ENCODE results near the gene GALNT13. TPM values are rescaled to one million over a fixed set of nuclear protein-coding genes. Genes with fewer than 3 reads are reported as not detected.
A peak's percentile ranks its signal among the peaks of the same experiment; 100 is the strongest.

GALNT13 gene
- total and polyA plus RNA-seq, 2 of the 13 experiments (the other 11 are each of a cell fraction or from before 2014, with no cell fraction given): 1.3 to 5.0 TPM

DNA sequence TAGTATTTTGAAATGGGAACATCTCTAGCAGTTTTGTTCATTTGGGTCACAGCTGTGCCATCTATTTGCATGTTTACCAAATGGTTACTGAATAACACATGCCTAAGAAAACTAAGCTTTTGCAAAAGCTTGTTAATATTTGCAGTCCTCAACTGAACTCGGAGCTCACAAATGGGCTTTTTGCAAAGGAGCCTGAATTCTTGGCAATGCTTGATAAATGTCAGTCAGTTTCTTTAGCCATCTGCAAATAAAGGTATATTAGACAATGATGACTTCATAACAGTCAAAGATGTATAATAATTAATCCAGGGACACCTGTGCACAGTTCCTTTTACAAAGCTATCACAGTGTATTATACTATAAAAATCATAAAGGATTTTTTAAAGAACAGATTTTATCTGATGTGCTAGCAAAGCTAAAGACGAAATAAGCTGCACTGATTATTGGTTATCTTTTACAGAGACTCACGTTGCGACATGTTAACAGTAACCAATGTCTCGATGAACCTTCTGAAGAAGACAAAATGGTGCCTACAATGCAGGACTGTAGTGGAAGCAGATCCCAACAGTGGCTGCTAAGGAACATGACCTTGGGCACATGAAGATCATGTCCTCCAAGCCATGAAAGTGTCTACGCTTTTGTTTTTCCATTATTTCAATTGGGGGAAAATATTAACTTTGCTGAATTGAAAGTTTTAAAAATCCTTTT, 578.4 kb downstream of the GALNT13 start (continued):
- TF ChIP-seq, protein P1, sequence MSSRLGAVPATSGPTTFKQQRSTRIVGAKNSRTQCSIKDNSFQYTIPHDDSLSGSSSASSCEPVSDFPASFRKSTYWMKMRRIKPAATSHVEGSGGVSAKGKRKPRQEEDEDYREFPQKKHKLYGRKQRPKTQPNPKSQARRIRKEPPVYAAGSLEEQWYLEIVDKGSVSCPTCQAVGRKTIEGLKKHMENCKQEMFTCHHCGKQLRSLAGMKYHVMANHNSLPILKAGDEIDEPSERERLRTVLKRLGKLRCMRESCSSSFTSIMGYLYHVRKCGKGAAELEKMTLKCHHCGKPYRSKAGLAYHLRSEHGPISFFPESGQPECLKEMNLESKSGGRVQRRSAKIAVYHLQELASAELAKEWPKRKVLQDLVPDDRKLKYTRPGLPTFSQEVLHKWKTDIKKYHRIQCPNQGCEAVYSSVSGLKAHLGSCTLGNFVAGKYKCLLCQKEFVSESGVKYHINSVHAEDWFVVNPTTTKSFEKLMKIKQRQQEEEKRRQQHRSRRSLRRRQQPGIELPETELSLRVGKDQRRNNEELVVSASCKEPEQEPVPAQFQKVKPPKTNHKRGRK (CRISPR knock-in tag; IDR thresholded peaks at IDR 0.05): no peak
- no peak for TF ChIP-seq ZKSCAN5 (CRISPR knock-in tag; IDR thresholded peaks at IDR 0.05)
- TF ChIP-seq, protein P2, sequence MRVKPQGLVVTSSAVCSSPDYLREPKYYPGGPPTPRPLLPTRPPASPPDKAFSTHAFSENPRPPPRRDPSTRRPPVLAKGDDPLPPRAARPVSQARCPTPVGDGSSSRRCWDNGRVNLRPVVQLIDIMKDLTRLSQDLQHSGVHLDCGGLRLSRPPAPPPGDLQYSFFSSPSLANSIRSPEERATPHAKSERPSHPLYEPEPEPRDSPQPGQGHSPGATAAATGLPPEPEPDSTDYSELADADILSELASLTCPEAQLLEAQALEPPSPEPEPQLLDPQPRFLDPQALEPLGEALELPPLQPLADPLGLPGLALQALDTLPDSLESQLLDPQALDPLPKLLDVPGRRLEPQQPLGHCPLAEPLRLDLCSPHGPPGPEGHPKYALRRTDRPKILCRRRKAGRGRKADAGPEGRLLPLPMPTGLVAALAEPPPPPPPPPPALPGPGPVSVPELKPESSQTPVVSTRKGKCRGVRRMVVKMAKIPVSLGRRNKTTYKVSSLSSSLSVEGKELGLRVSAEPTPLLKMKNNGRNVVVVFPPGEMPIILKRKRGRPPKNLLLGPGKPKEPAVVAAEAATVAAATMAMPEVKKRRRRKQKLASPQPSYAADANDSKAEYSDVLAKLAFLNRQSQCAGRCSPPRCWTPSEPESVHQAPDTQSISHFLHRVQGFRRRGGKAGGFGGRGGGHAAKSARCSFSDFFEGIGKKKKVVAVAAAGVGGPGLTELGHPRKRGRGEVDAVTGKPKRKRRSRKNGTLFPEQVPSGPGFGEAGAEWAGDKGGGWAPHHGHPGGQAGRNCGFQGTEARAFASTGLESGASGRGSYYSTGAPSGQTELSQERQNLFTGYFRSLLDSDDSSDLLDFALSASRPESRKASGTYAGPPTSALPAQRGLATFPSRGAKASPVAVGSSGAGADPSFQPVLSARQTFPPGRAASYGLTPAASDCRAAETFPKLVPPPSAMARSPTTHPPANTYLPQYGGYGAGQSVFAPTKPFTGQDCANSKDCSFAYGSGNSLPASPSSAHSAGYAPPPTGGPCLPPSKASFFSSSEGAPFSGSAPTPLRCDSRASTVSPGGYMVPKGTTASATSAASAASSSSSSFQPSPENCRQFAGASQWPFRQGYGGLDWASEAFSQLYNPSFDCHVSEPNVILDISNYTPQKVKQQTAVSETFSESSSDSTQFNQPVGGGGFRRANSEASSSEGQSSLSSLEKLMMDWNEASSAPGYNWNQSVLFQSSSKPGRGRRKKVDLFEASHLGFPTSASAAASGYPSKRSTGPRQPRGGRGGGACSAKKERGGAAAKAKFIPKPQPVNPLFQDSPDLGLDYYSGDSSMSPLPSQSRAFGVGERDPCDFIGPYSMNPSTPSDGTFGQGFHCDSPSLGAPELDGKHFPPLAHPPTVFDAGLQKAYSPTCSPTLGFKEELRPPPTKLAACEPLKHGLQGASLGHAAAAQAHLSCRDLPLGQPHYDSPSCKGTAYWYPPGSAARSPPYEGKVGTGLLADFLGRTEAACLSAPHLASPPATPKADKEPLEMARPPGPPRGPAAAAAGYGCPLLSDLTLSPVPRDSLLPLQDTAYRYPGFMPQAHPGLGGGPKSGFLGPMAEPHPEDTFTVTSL (CRISPR knock-in tag; IDR thresholded peaks at IDR 0.05; ENCODE audit: borderline replicate concordance): peak; percentile 98; the same call in 1 of the 2 replicates
- TF ChIP-seq EP300 (IDR thresholded peaks at IDR 0.05; ENCODE audit: low read depth in 2 of 2, low read length in 2 of 2): peak in 1 of 2 experiments; percentile 98; a peak in 2 of 4 replicates
- TF ChIP-seq EP300 (CRISPR knock-in tag; IDR thresholded peaks at IDR 0.05; ENCODE audit: borderline replicate concordance): no peak; the same call in 1 of the 2 replicates
- no peak for TF ChIP-seq ZNF329 (CRISPR knock-in tag; IDR thresholded peaks at IDR 0.05; ENCODE audit: low read depth)
- no peak for TF ChIP-seq KLF13 (CRISPR knock-in tag; IDR thresholded peaks at IDR 0.05)
- no peak for TF ChIP-seq MAFF (IDR thresholded peaks at IDR 0.05; ENCODE audit: low read depth, low read length)
- TF ChIP-seq SMYD3 (CRISPR knock-in tag; IDR thresholded peaks at IDR 0.05): peak; percentile 94
- TF ChIP-seq KAT8 (CRISPR knock-in tag; IDR thresholded peaks at IDR 0.05): peak; percentile 52; the same call in 1 of the 2 replicates
- no peak for TF ChIP-seq CAMTA2 (CRISPR knock-in tag; IDR thresholded peaks at IDR 0.05; ENCODE audit: borderline replicate concordance)
- TF ChIP-seq ZNF432 (CRISPR knock-in tag; IDR thresholded peaks at IDR 0.05; ENCODE audit: borderline replicate concordance): no peak
- no peak for TF ChIP-seq ZFP36 (IDR thresholded peaks at IDR 0.05; ENCODE audit: borderline replicate concordance, low read depth, low read length, partially characterized antibody)
- no peak for TF ChIP-seq NFRKB (IDR thresholded peaks at IDR 0.05)
- TF ChIP-seq NKX3-1 (CRISPR knock-in tag; IDR thresholded peaks at IDR 0.05): no peak
- no peak for TF ChIP-seq ZBTB38 (CRISPR knock-in tag; IDR thresholded peaks at IDR 0.05)
- TF ChIP-seq, protein P3, sequence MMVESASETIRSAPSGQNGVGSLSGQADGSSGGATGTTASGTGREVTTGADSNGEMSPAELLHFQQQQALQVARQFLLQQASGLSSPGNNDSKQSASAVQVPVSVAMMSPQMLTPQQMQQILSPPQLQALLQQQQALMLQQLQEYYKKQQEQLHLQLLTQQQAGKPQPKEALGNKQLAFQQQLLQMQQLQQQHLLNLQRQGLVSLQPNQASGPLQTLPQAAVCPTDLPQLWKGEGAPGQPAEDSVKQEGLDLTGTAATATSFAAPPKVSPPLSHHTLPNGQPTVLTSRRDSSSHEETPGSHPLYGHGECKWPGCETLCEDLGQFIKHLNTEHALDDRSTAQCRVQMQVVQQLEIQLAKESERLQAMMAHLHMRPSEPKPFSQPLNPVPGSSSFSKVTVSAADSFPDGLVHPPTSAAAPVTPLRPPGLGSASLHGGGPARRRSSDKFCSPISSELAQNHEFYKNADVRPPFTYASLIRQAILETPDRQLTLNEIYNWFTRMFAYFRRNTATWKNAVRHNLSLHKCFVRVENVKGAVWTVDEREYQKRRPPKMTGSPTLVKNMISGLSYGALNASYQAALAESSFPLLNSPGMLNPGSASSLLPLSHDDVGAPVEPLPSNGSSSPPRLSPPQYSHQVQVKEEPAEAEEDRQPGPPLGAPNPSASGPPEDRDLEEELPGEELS (CRISPR knock-in tag; IDR thresholded peaks at IDR 0.05): peak; percentile 96
- TF ChIP-seq, protein P4, sequence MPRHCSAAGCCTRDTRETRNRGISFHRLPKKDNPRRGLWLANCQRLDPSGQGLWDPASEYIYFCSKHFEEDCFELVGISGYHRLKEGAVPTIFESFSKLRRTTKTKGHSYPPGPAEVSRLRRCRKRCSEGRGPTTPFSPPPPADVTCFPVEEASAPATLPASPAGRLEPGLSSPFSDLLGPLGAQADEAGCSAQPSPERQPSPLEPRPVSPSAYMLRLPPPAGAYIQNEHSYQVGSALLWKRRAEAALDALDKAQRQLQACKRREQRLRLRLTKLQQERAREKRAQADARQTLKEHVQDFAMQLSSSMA (CRISPR knock-in tag; IDR thresholded peaks at IDR 0.05): no peak
- no peak for TF ChIP-seq ZNF263 (CRISPR knock-in tag; IDR thresholded peaks at IDR 0.05)
